ENCODE measurements around the gene E2F6.

DNA sequence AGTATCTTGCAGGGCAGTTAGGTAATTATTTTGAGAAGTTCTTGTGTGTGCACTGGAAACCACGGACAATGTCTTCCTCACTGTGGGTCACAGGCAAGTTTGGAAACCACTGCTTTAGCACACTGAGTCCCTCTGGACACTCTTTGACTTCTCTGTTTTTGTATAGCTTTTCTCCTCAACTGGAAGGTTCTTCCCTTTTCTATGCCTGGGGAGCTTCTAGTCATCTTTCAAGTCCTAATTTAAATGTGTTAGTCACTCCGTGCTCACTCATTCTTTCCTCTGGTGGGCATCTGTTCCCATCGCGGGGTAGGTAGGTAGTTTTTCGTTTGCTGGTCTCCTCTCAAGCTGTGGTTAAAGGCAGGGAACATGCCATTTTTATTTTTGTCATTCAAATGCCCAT lies 32.1 kb downstream of the E2F6 start:
- no peak for TF ChIP-seq ESRRA (IDR thresholded peaks at IDR 0.05; ENCODE audit: low read length)
- TF ChIP-seq MTA3 (IDR thresholded peaks at IDR 0.05; ENCODE audit: borderline replicate concordance, low read length) = no peak
- TF ChIP-seq POLR2AphosphoS5 (IDR thresholded peaks at IDR 0.05; ENCODE audit: low read length) = no peak
- TF ChIP-seq CEBPB (IDR thresholded peaks at IDR 0.05; ENCODE audit: borderline replicate concordance in 1 of 2, low read depth in 2 of 2, low read length in 2 of 2) = no peak
- no peak for TF ChIP-seq KAT2A (conservative IDR thresholded peaks at IDR 0.05; ENCODE audit: control insufficient read depth, low read depth, low read length)
- TF ChIP-seq, protein P1, sequence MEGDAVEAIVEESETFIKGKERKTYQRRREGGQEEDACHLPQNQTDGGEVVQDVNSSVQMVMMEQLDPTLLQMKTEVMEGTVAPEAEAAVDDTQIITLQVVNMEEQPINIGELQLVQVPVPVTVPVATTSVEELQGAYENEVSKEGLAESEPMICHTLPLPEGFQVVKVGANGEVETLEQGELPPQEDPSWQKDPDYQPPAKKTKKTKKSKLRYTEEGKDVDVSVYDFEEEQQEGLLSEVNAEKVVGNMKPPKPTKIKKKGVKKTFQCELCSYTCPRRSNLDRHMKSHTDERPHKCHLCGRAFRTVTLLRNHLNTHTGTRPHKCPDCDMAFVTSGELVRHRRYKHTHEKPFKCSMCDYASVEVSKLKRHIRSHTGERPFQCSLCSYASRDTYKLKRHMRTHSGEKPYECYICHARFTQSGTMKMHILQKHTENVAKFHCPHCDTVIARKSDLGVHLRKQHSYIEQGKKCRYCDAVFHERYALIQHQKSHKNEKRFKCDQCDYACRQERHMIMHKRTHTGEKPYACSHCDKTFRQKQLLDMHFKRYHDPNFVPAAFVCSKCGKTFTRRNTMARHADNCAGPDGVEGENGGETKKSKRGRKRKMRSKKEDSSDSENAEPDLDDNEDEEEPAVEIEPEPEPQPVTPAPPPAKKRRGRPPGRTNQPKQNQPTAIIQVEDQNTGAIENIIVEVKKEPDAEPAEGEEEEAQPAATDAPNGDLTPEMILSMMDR (IDR thresholded peaks at IDR 0.05 in 2 of 3, conservative IDR thresholded peaks at IDR 0.05 in 1 of 3; ENCODE audit: control insufficient read depth in 2 of 3, extremely low read depth in 1 of 3, insufficient read depth in 1 of 3, low read depth in 3 of 3, low read length in 3 of 3) = no peak
- TF ChIP-seq YY1 (IDR thresholded peaks at IDR 0.05; ENCODE audit: low read depth, low read length) = no peak
- no peak for TF ChIP-seq RELA (IDR thresholded peaks at IDR 0.05; ENCODE audit: borderline replicate concordance, partially characterized antibody)
- no peak for TF ChIP-seq MYC (IDR thresholded peaks at IDR 0.05; ENCODE audit: insufficient read depth, insufficient read length, insufficient replicate concordance, low read length, severe bottlenecking)
- TF ChIP-seq, protein P2, sequence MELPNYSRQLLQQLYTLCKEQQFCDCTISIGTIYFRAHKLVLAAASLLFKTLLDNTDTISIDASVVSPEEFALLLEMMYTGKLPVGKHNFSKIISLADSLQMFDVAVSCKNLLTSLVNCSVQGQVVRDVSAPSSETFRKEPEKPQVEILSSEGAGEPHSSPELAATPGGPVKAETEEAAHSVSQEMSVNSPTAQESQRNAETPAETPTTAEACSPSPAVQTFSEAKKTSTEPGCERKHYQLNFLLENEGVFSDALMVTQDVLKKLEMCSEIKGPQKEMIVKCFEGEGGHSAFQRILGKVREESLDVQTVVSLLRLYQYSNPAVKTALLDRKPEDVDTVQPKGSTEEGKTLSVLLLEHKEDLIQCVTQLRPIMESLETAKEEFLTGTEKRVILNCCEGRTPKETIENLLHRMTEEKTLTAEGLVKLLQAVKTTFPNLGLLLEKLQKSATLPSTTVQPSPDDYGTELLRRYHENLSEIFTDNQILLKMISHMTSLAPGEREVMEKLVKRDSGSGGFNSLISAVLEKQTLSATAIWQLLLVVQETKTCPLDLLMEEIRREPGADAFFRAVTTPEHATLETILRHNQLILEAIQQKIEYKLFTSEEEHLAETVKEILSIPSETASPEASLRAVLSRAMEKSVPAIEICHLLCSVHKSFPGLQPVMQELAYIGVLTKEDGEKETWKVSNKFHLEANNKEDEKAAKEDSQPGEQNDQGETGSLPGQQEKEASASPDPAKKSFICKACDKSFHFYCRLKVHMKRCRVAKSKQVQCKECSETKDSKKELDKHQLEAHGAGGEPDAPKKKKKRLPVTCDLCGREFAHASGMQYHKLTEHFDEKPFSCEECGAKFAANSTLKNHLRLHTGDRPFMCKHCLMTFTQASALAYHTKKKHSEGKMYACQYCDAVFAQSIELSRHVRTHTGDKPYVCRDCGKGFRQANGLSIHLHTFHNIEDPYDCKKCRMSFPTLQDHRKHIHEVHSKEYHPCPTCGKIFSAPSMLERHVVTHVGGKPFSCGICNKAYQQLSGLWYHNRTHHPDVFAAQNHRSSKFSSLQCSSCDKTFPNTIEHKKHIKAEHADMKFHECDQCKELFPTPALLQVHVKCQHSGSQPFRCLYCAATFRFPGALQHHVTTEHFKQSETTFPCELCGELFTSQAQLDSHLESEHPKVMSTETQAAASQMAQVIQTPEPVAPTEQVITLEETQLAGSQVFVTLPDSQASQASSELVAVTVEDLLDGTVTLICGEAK (IDR thresholded peaks at IDR 0.05; ENCODE audit: borderline replicate concordance) = no peak
- TF ChIP-seq, protein P3, sequence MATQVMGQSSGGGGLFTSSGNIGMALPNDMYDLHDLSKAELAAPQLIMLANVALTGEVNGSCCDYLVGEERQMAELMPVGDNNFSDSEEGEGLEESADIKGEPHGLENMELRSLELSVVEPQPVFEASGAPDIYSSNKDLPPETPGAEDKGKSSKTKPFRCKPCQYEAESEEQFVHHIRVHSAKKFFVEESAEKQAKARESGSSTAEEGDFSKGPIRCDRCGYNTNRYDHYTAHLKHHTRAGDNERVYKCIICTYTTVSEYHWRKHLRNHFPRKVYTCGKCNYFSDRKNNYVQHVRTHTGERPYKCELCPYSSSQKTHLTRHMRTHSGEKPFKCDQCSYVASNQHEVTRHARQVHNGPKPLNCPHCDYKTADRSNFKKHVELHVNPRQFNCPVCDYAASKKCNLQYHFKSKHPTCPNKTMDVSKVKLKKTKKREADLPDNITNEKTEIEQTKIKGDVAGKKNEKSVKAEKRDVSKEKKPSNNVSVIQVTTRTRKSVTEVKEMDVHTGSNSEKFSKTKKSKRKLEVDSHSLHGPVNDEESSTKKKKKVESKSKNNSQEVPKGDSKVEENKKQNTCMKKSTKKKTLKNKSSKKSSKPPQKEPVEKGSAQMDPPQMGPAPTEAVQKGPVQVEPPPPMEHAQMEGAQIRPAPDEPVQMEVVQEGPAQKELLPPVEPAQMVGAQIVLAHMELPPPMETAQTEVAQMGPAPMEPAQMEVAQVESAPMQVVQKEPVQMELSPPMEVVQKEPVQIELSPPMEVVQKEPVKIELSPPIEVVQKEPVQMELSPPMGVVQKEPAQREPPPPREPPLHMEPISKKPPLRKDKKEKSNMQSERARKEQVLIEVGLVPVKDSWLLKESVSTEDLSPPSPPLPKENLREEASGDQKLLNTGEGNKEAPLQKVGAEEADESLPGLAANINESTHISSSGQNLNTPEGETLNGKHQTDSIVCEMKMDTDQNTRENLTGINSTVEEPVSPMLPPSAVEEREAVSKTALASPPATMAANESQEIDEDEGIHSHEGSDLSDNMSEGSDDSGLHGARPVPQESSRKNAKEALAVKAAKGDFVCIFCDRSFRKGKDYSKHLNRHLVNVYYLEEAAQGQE (IDR thresholded peaks at IDR 0.05; ENCODE audit: low read depth, low read length) = no peak
- TF ChIP-seq SREBF2 (IDR thresholded peaks at IDR 0.05; ENCODE audit: low read length) = no peak
- TF ChIP-seq NR2C1 (IDR thresholded peaks at IDR 0.05) = no peak
